ENCODE data around the gene XG.

The XG gene

GRCh38 chrX:2854918-2855317 is 103.1 kb downstream of the XG start:
- TF ChIP-seq EZH2 (IDR thresholded peaks at IDR 0.05; ENCODE audit: borderline replicate concordance, low read depth, low read length, severe bottlenecking), result no peak
- Histone ChIP-seq H3K4me1 (ENCODE audit: insufficient read depth, low read length) (no peaks in the 10 kb centered on the region), H3K9me3 (ENCODE audit: insufficient read depth, low read length, severe bottlenecking) (no peaks in the 10 kb centered on the region), H4K20me1 (ENCODE audit: insufficient read depth, low read length) (no peaks in the 10 kb centered on the region), H3K36me3 (ENCODE audit: insufficient read depth, low read length) (no peaks in the 10 kb centered on the region), H3K4me2 (ENCODE audit: insufficient read depth, low read length) (no peak overlapping the region), H2AFZ (ENCODE audit: low read depth, low read length) (no peak overlapping the region), H3K27ac (ENCODE audit: low read length) (no peak overlapping the region), H3K4me3 (ENCODE audit: low read depth in 1 of 2, low read length in 2 of 2) (no peak overlapping the region), H3K27me3 (ENCODE audit: insufficient read depth, low read length, poor library complexity) (no peaks in the 10 kb centered on the region), H3K79me2 (ENCODE audit: insufficient read depth, low read length) (no peaks in the 10 kb centered on the region), H3K9ac (ENCODE audit: low read depth, low read length) (no peak overlapping the region)
- DNase-seq (no peak), ATAC-seq (ENCODE audit: insufficient read depth, low read depth) (no peak)

- TF ChIP-seq CTCF (IDR thresholded peaks at IDR 0.05; ENCODE audit: borderline replicate concordance, extremely low read depth, low read length, poor library complexity, severe bottlenecking), result no peak
- no peak for TF ChIP-seq EZH2 (IDR thresholded peaks at IDR 0.05; ENCODE audit: borderline replicate concordance, low read depth, low read length, severe bottlenecking)
- Histone ChIP-seq H3K79me2 (ENCODE audit: insufficient read depth, low read length) (no peaks in the 10 kb centered on the region), H2AFZ (ENCODE audit: low read depth, low read length) (no peak overlapping the region), H3K9me3 (ENCODE audit: insufficient read depth, low read length, severe bottlenecking) (no peaks in the 10 kb centered on the region), H3K9ac (ENCODE audit: low read depth, low read length) (no peak overlapping the region), H3K36me3 (ENCODE audit: insufficient read depth, low read length) (no peaks in the 10 kb centered on the region), H3K27ac (ENCODE audit: low read length) (no peak overlapping the region), H3K27me3 (ENCODE audit: insufficient read depth, low read length, poor library complexity) (no peaks in the 10 kb centered on the region), H4K20me1 (ENCODE audit: insufficient read depth, low read length) (no peaks in the 10 kb centered on the region), H3K4me2 (ENCODE audit: insufficient read depth, low read length) (no peak overlapping the region), H3K4me1 (ENCODE audit: insufficient read depth, low read length) (no peaks in the 10 kb centered on the region), H3K4me3 (ENCODE audit: low read depth in 1 of 2, low read length in 2 of 2) (no peak overlapping the region)
- no peak for DNase-seq
- no peak for ATAC-seq (ENCODE audit: insufficient read depth, low read depth)
Observed at GRCh38 chrX:2855761-2856160, 103.9 kb downstream of the XG start.

GRCh38 chrX:2857566-2857965 is 105.7 kb downstream of the XG start:
- no peak for DNase-seq
- Histone ChIP-seq H3K27ac (ENCODE audit: low read length) (no peak overlapping the region), H3K4me2 (ENCODE audit: insufficient read depth, low read length) (no peak overlapping the region)

GRCh38 chrX:2859197-2859797 is 107.5 kb downstream of the XG start:
- no peaks in the 10 kb centered on the region for H3K36me3 ChIP-seq (ENCODE audit: insufficient read depth, low read length)
- H3K27me3 ChIP-seq (ENCODE audit: insufficient read depth, low read length, poor library complexity), result no peaks in the 10 kb centered on the region

More at GRCh38 chrX:2857566-2857965, 105.7 kb downstream of the XG start:
- no peak for ATAC-seq (ENCODE audit: insufficient read depth, low read depth)
- no peaks in the 10 kb centered on the region for H3K9me3 ChIP-seq (ENCODE audit: insufficient read depth, low read length, severe bottlenecking)
- no peaks in the 10 kb centered on the region for H3K36me3 ChIP-seq (ENCODE audit: insufficient read depth, low read length)
- no peak overlapping the region for H2AFZ ChIP-seq (ENCODE audit: low read depth, low read length)
- H3K27me3 ChIP-seq (ENCODE audit: insufficient read depth, low read length, poor library complexity), result no peaks in the 10 kb centered on the region
- no peak for TF ChIP-seq CTCF (IDR thresholded peaks at IDR 0.05; ENCODE audit: borderline replicate concordance, extremely low read depth, low read length, poor library complexity, severe bottlenecking)
- TF ChIP-seq EZH2 (IDR thresholded peaks at IDR 0.05; ENCODE audit: borderline replicate concordance, low read depth, low read length, severe bottlenecking), result no peak
- H3K4me3 ChIP-seq (ENCODE audit: low read depth in 1 of 2, low read length in 2 of 2), result no peak overlapping the region
- H4K20me1 ChIP-seq (ENCODE audit: insufficient read depth, low read length), result no peaks in the 10 kb centered on the region
- H3K4me1 ChIP-seq (ENCODE audit: insufficient read depth, low read length), result no peaks in the 10 kb centered on the region
- no peak overlapping the region for H3K9ac ChIP-seq (ENCODE audit: low read depth, low read length)
- H3K79me2 ChIP-seq (ENCODE audit: insufficient read depth, low read length), result no peaks in the 10 kb centered on the region

More at GRCh38 chrX:2859197-2859797, 107.5 kb downstream of the XG start:
- Histone ChIP-seq H3K79me2 (ENCODE audit: insufficient read depth, low read length) (no peaks in the 10 kb centered on the region), H4K20me1 (ENCODE audit: insufficient read depth, low read length) (no peaks in the 10 kb centered on the region), H3K9ac (ENCODE audit: low read depth, low read length) (no peak overlapping the region), H3K4me2 (ENCODE audit: insufficient read depth, low read length) (no peak overlapping the region), H3K4me3 (ENCODE audit: low read depth in 1 of 2, low read length in 2 of 2) (no peak overlapping the region), H3K4me1 (ENCODE audit: insufficient read depth, low read length) (no peaks in the 10 kb centered on the region), H2AFZ (ENCODE audit: low read depth, low read length) (no peak overlapping the region), H3K27ac (ENCODE audit: low read length) (no peak overlapping the region), H3K9me3 (ENCODE audit: insufficient read depth, low read length, severe bottlenecking) (no peaks in the 10 kb centered on the region)
- ATAC-seq (ENCODE audit: insufficient read depth, low read depth) (no peak), DNase-seq (no peak)
- no peak for TF ChIP-seq EZH2 (IDR thresholded peaks at IDR 0.05; ENCODE audit: borderline replicate concordance, low read depth, low read length, severe bottlenecking)
- TF ChIP-seq CTCF (IDR thresholded peaks at IDR 0.05; ENCODE audit: borderline replicate concordance, extremely low read depth, low read length, poor library complexity, severe bottlenecking), result no peak
